Fibroblast of lung (primary cell): ENCODE measurements around the gene RAB34. TPM values are rescaled to one million over a fixed set of nuclear protein-coding genes. Genes with fewer than 3 reads are reported as not detected.

Experiments used
- DNase-seq, 2 donors: peaks; one replicate each; pipeline versions ENCODE4 v3.0.0 to v3.0.0-alpha.2; 2010; ENCODE audit warnings: low read depth in 2 of 2
- H2AFZ ChIP-seq: 2 replicates; pipeline ENCODE4 v1.5.1; 2012; ENCODE audit warnings: low read length, control low read depth, inconsistent platforms
- H3K27ac ChIP-seq: 2 replicates; pipeline ENCODE4 v1.5.1; 2011; ENCODE audit warnings: low read length, control low read depth; ENCODE audit not compliant: insufficient read depth
- H3K27me3 ChIP-seq: 2 replicates; pipeline ENCODE4 v1.5.1; 2011; ENCODE audit warnings: mild to moderate bottlenecking, low read length; ENCODE audit not compliant: control insufficient read depth, insufficient read depth
- H3K36me3 ChIP-seq: 2 replicates; pipeline ENCODE4 v1.5.1; 2011; ENCODE audit warnings: low read length; ENCODE audit not compliant: control insufficient read depth, insufficient read depth
- H3K4me1 ChIP-seq: 2 replicates; pipeline ENCODE4 v1.5.1; 2011; ENCODE audit warnings: low read length; ENCODE audit not compliant: control insufficient read depth, insufficient read depth; ENCODE audit errors: extremely low read depth
- H3K4me2 ChIP-seq: 2 replicates; pipeline ENCODE4 v1.5.1; 2011; ENCODE audit warnings: low read length, control low read depth; ENCODE audit not compliant: insufficient read depth; ENCODE audit errors: extremely low read depth
- H3K4me3 ChIP-seq, 4 experiments: fragments of 200-600 bp in 1 of 4; sonication (generic) in 1 of 4; replicated peaks in 1 of 4; 2 replicates each; pipeline ENCODE4 v1.5.1; 2011 to 2016; ENCODE audit warnings: low read length in 4 of 4, low read depth in 3 of 4, mild to moderate bottlenecking in 3 of 4, control low read depth in 2 of 4, inconsistent platforms in 1 of 4, mixed read lengths in 1 of 4; ENCODE audit not compliant: insufficient read depth in 1 of 4; ENCODE audit errors: control extremely low read depth in 1 of 4
- H3K79me2 ChIP-seq: 2 replicates; pipeline ENCODE4 v1.5.1; 2012; ENCODE audit warnings: mild to moderate bottlenecking, low read length, inconsistent platforms; ENCODE audit not compliant: control insufficient read depth, insufficient read depth
- H3K9ac ChIP-seq: 2 replicates; pipeline ENCODE4 v1.5.1; 2011; ENCODE audit warnings: mild to moderate bottlenecking, low read length, control low read depth; ENCODE audit not compliant: insufficient read depth
- H3K9me3 ChIP-seq: 2 replicates; pipeline ENCODE4 v1.5.1; 2012; ENCODE audit warnings: low read depth, low read length; ENCODE audit not compliant: control insufficient read depth, insufficient read depth
- H4K20me1 ChIP-seq: 2 replicates; pipeline ENCODE4 v1.5.1; 2011; ENCODE audit warnings: low read length; ENCODE audit not compliant: control insufficient read depth, insufficient read depth; ENCODE audit errors: extremely low read depth
- EZH2 ChIP-seq: IDR thresholded peaks from 2 replicates; pipeline ENCODE4 v1.5.1; 2012; ENCODE audit warnings: low read length, control low read depth, mild to moderate bottlenecking; ENCODE audit errors: missing control alignments
- polyA plus RNA-seq, 2 donors: library from polyadenylated mRNA; depleted of rRNA in 1 of 2; stranded (reverse) in 1 of 2; unstranded in 1 of 2; fragments of >200 nt; gene quantifications; 2 replicates each; pipeline ENCODE4 v1.2.1, GENCODE V29; 2011 to 2012; ENCODE audit warnings: missing spikeins in 1 of 2
- total RNA-seq: library from RNA; depleted of rRNA; stranded (reverse); fragments of >200 nt; gene quantifications from 2 replicates; pipeline ENCODE4 v1.2.1, GENCODE V29; 2014
- TF ChIP-seq, protein P1 (sequence below), 2 donors: IDR thresholded peaks in 1 of 2; conservative IDR thresholded peaks in 1 of 2; 1 replicate in 1 of 2; 2 replicates in 1 of 2; pipeline ENCODE4 v1.5.1; 2011 to 2012; ENCODE audit warnings: low read length in 2 of 2, control low read depth in 1 of 2, inconsistent platforms in 1 of 2, low read depth in 1 of 2, mild to moderate bottlenecking in 1 of 2

The RAB34 gene
- total and polyA plus RNA-seq, 2 donors (not counting 1 experiment from before 2014, with no cell fraction given): 174 to 287 TPM

DNA sequence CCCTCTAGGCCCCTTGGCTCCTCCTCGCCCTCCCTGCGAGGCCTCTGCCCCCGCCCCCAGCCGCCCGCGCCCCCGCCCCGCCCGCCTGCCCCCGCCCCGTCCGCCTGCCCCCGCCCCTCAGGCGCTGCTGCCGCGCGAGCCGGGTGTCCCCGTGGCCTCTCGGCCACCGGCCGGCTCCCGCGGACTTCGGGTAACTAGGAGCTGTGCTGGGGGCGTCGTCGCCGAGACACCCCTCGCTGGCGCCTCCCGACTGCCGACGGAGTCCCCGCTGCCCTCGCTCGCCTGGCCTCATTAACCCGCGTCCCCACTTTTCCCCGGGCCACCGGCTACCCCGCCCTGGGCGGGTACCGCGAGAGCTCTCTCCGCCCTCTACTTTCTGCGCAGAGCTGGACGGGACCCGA is 8.6 kb upstream of the RAB34 start, which contains the start of gene TLCD1:
Gene TLCD1 (minus strand): TSS at position 8 of the 401 bp plus-strand sequence. CDS start 136 bp downstream, outside the sequence.
- Histone ChIP-seq H3K4me1 (peaks cover 17% of the 10 kb centered on the region), H4K20me1 (no peaks in the 10 kb centered on the region), H3K36me3 (peaks cover 8% of the 10 kb centered on the region), H3K4me2 (peak within 1 kb of the TSS; percentile 95), H2AFZ (peak within 1 kb of the TSS; percentile 70), H3K9ac (peak within 1 kb of the TSS; percentile 61), H3K27ac (peak within 1 kb of the TSS; percentile 68), H3K27me3 (no peaks in the 10 kb centered on the region), H3K4me3 (peak within 1 kb of the TSS; percentile 66 to 78 (median 74)), H3K9me3 (no peaks in the 10 kb centered on the region), H3K79me2 (peaks cover 21% of the 10 kb centered on the region)
- peak; percentile 57 to 58 for DNase-seq
- TF ChIP-seq, protein P1, sequence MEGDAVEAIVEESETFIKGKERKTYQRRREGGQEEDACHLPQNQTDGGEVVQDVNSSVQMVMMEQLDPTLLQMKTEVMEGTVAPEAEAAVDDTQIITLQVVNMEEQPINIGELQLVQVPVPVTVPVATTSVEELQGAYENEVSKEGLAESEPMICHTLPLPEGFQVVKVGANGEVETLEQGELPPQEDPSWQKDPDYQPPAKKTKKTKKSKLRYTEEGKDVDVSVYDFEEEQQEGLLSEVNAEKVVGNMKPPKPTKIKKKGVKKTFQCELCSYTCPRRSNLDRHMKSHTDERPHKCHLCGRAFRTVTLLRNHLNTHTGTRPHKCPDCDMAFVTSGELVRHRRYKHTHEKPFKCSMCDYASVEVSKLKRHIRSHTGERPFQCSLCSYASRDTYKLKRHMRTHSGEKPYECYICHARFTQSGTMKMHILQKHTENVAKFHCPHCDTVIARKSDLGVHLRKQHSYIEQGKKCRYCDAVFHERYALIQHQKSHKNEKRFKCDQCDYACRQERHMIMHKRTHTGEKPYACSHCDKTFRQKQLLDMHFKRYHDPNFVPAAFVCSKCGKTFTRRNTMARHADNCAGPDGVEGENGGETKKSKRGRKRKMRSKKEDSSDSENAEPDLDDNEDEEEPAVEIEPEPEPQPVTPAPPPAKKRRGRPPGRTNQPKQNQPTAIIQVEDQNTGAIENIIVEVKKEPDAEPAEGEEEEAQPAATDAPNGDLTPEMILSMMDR (conservative IDR thresholded peaks at IDR 0.05 in 1 of 2, IDR thresholded peaks at IDR 0.05 in 1 of 2; ENCODE audit: low read depth in 1 of 2, low read length in 2 of 2): no peak
- TF ChIP-seq EZH2: no peak

DNA sequence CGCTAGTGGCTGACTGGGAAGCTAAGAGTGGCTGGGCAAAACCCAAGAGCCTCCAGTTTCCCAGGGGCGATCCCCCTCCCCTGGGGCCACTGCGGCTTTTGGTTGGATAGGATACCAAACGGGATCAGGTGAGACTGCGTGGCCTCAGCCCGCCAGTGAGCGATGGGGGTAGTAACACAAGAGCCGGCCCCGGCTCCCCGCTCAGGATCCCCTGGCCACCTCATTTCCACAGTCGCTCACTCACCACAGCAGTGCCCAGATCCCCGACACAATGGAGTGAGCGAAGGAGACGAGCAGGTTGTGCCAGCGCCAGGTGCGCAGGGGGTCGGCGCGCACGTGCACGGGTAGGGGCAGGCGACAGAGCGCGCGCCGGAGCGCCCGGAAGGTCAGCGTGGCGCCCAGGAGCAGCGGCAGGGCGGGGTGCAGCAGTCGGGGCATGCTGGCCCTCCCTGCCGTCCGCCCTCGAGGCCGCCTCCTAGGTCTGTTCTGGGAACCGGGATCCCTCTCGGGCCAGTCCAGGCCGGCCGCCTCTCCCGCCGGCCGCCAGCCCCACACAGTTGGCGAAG is 8.1 kb upstream of the RAB34 start:
- Histone ChIP-seq H3K27ac (peak overlapping the region; percentile 68), H3K4me2 (peak overlapping the region; percentile 59), H3K27me3 (no peaks in the 10 kb centered on the region), H3K79me2 (peaks cover 26% of the 10 kb centered on the region), H3K4me1 (peaks cover 17% of the 10 kb centered on the region), H2AFZ (no peak overlapping the region), H3K9me3 (no peaks in the 10 kb centered on the region), H4K20me1 (no peaks in the 10 kb centered on the region), H3K36me3 (peaks cover 10% of the 10 kb centered on the region), H3K4me3 (peak overlapping the region; percentile 24 to 78 (median 50)), H3K9ac (peak overlapping the region; percentile 58)
- peak; percentile 74 to 80 for DNase-seq
- TF ChIP-seq, protein P1 (conservative IDR thresholded peaks at IDR 0.05 in 1 of 2, IDR thresholded peaks at IDR 0.05 in 1 of 2; ENCODE audit: low read depth in 1 of 2, low read length in 2 of 2): no peak
- TF ChIP-seq EZH2: no peak

DNA sequence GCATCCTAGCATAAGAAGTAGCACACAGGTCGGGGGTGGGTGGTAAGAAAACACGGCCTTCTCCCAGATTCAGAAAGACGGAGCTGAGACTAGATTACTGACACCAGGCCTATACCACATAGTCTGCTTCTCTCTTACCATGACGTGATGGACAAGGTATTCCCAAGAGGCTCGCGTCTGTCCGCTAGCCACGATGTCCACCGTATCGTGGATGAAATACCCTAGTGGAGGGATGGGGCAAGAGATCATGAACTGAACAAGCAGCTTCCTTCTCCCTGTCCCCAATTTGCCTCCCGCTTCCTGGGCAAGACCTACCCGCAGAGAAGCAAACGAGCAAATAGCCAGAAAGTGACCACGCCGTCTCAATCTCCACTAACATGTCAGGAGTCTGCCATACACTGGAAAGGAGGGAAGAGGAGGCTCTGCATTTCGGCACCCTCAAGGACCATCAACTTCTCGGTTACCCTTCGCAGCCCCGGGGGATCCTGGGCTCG is 7.5 kb upstream of the RAB34 start:
- H3K4me3 ChIP-seq: peak overlapping the region; percentile 24 to 78 (median 50)
- H3K27ac ChIP-seq: peak overlapping the region; percentile 68

More for the DNA sequence above, 7.5 kb upstream of the RAB34 start:
- Histone ChIP-seq H3K9ac (peak overlapping the region; percentile 58), H3K9me3 (no peaks in the 10 kb centered on the region), H3K36me3 (peaks cover 11% of the 10 kb centered on the region), H2AFZ (no peak overlapping the region), H3K27me3 (no peaks in the 10 kb centered on the region), H3K4me1 (peaks cover 17% of the 10 kb centered on the region), H3K79me2 (peaks cover 31% of the 10 kb centered on the region), H3K4me2 (peak overlapping the region; percentile 59), H4K20me1 (no peaks in the 10 kb centered on the region)
- no peak for TF ChIP-seq EZH2
- TF ChIP-seq, protein P1 (conservative IDR thresholded peaks at IDR 0.05 in 1 of 2, IDR thresholded peaks at IDR 0.05 in 1 of 2; ENCODE audit: low read depth in 1 of 2, low read length in 2 of 2): no peak
- DNase-seq: peak; percentile 61 to 77
